Breast epithelium (tissue), 3 donors: ENCODE data around the gene GFI1B.

Experiments used
- POLR2A ChIP-seq: fragments of 450-650 bp; IDR thresholded peaks from one replicate; pipeline ENCODE4 v1.6.1; 2016; ENCODE audit warnings: antibody characterized with exemption, mild to moderate bottlenecking, moderate library complexity
- POLR2AphosphoS5 ChIP-seq, 3 donors: sonication (generic); formaldehyde crosslinking; IDR thresholded peaks; one replicate each; pipeline ENCODE4 v1.6.1; 2017; ENCODE audit warnings: antibody characterized with exemption in 3 of 3
- TF ChIP-seq, protein P1 (sequence below), 3 donors: fragments of 450-650 bp; IDR thresholded peaks; one replicate each; pipeline ENCODE4 v1.5.1; 2016 to 2017; ENCODE audit warnings: antibody characterized with exemption in 3 of 3, mild to moderate bottlenecking in 3 of 3, moderate library complexity in 3 of 3

DNA sequence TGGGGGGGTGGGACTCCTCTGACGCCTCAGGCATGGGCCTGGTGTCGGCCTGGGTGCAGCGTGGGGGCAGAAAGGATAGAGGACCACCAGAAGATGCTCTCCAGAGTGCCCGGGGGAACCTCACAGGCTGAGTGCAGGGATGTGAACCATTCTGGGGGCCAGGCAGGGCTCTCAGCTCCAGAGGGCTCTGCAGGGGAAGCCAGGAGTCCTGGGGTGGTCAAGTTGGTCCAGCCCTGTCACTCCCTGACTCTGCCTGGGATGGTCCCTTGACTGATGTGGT is 6.5 kb downstream of the GFI1B start:
- no peak for TF ChIP-seq POLR2A
- TF ChIP-seq, protein P1, sequence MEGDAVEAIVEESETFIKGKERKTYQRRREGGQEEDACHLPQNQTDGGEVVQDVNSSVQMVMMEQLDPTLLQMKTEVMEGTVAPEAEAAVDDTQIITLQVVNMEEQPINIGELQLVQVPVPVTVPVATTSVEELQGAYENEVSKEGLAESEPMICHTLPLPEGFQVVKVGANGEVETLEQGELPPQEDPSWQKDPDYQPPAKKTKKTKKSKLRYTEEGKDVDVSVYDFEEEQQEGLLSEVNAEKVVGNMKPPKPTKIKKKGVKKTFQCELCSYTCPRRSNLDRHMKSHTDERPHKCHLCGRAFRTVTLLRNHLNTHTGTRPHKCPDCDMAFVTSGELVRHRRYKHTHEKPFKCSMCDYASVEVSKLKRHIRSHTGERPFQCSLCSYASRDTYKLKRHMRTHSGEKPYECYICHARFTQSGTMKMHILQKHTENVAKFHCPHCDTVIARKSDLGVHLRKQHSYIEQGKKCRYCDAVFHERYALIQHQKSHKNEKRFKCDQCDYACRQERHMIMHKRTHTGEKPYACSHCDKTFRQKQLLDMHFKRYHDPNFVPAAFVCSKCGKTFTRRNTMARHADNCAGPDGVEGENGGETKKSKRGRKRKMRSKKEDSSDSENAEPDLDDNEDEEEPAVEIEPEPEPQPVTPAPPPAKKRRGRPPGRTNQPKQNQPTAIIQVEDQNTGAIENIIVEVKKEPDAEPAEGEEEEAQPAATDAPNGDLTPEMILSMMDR (IDR thresholded peaks at IDR 0.05), result no peak
- no peak for TF ChIP-seq POLR2AphosphoS5 (IDR thresholded peaks at IDR 0.05)
